Keratinocyte (primary cell): ENCODE results near the gene NCOA3. TPM values are rescaled to one million over a fixed set of nuclear protein-coding genes. Genes with fewer than 3 reads are reported as not detected.

ENCODE experiments used
- DNase-seq: peaks from one replicate; pipeline ENCODE4 v3.0.0-alpha.2; 2011; ENCODE audit warnings: low read depth, missing footprints, low spot score
- FAIRE-seq: peaks from 2 replicates; lab custom pipeline; 2011; peaks lifted over from hg19 to GRCh38; lab: Jason Lieb, UNC
- H2AFZ ChIP-seq: 2 replicates; pipeline ENCODE4 v1.6.0; 2012; ENCODE audit warnings: low read length, control low read depth, inconsistent platforms; ENCODE audit not compliant: control insufficient read depth
- H3K27ac ChIP-seq: 2 replicates; pipeline ENCODE4 v1.5.1; 2011; ENCODE audit warnings: low read length; ENCODE audit not compliant: control insufficient read depth, insufficient read depth
- H3K27me3 ChIP-seq: 3 replicates; pipeline ENCODE4 v1.6.0; 2011; ENCODE audit warnings: low read length; ENCODE audit not compliant: control insufficient read depth, insufficient read depth; ENCODE audit errors: extremely low read depth
- H3K36me3 ChIP-seq, 2 experiments: 2 replicates in 1 of 2; 3 replicates in 1 of 2; pipeline ENCODE4 v1.5.1; 2011; ENCODE audit warnings: low read length in 2 of 2, mild to moderate bottlenecking in 1 of 2; ENCODE audit not compliant: control insufficient read depth in 2 of 2, insufficient read depth in 2 of 2; ENCODE audit errors: extremely low read depth in 1 of 2
- H3K4me1 ChIP-seq: 3 replicates; pipeline ENCODE4 v1.5.1; 2011; ENCODE audit warnings: low read length; ENCODE audit not compliant: control insufficient read depth, insufficient read depth; ENCODE audit errors: extremely low read depth
- H3K4me2 ChIP-seq: 3 replicates; pipeline ENCODE4 v1.6.0; 2011; ENCODE audit warnings: low read depth, low read length; ENCODE audit not compliant: control insufficient read depth, insufficient read depth; ENCODE audit errors: extremely low read depth
- H3K4me3 ChIP-seq, 3 experiments: fragments of 200-600 bp in 1 of 3; sonication (generic) in 1 of 3; 2 replicates in 2 of 3; 3 replicates in 1 of 3; pipeline ENCODE4 v1.5.1; 2011 to 2016; ENCODE audit warnings: low read length in 3 of 3, mild to moderate bottlenecking in 3 of 3, control low read depth in 2 of 3, inconsistent platforms in 1 of 3, low read depth in 1 of 3, mixed read lengths in 1 of 3, mixed run types in 1 of 3, moderate library complexity in 1 of 3; ENCODE audit not compliant: control insufficient read depth in 2 of 3, insufficient read depth in 2 of 3; ENCODE audit errors: extremely low read depth in 1 of 3
- H3K79me2 ChIP-seq: 2 replicates; pipeline ENCODE4 v1.6.0; 2012; ENCODE audit warnings: low read length; ENCODE audit not compliant: control insufficient read depth, insufficient read depth
- H3K9ac ChIP-seq: 3 replicates; pipeline ENCODE4 v1.6.0; 2011; ENCODE audit warnings: low read length; ENCODE audit not compliant: control insufficient read depth, insufficient read depth; ENCODE audit errors: extremely low read depth
- H3K9me1 ChIP-seq: 3 replicates; pipeline ENCODE4 v1.6.0; 2011; ENCODE audit warnings: low read length; ENCODE audit not compliant: control insufficient read depth, insufficient read depth; ENCODE audit errors: extremely low read depth
- H3K9me3 ChIP-seq: 2 replicates; pipeline ENCODE4 v1.5.1; 2012; ENCODE audit warnings: low read depth, low read length; ENCODE audit not compliant: control insufficient read depth
- H4K20me1 ChIP-seq: 3 replicates; pipeline ENCODE4 v1.6.0; 2011; ENCODE audit warnings: low read length; ENCODE audit not compliant: control insufficient read depth, insufficient read depth; ENCODE audit errors: extremely low read depth
- EZH2 ChIP-seq: IDR thresholded peaks from one replicate; pipeline ENCODE4 v1.6.1; 2012; ENCODE audit warnings: inconsistent platforms, mild to moderate bottlenecking, low read length, moderate library complexity
- dilution Hi-C: fragments of 300-500 bp; cut with MboI; formaldehyde crosslinking; loops from one replicate; pipeline ENCODE4 v1.7.0; 2020; ENCODE audit warnings: low sequenced_read_pairs; ENCODE audit not compliant: extremely low pct_ligation_motif_present
- polyA plus RNA-seq, 5 experiments: library from polyadenylated mRNA; depleted of rRNA in 3 of 5; stranded (reverse) in 3 of 5; stranded (forward) in 1 of 5; unstranded in 1 of 5; fragments of >200 nt; gene quantifications; 1 replicate in 1 of 5; 2 replicates in 3 of 5; 3 replicates in 1 of 5; pipeline versions ENCODE4 v1.2.1 to v1.2.3, GENCODE V29; 2011 to 2012; ENCODE audit warnings: missing spikeins in 2 of 5, low read depth in 1 of 5, low replicate concordance in 1 of 5
- TF ChIP-seq, protein P1 (sequence below), 3 experiments: IDR thresholded peaks in 1 of 3; conservative IDR thresholded peaks in 1 of 3; optimal IDR thresholded peaks in 1 of 3; 2 replicates in 2 of 3; 3 replicates in 1 of 3; pipeline versions ENCODE3 to v1.5.1; 2011; ENCODE audit warnings: low read length in 3 of 3, mild to moderate bottlenecking in 3 of 3, moderate library complexity in 2 of 3, control low read depth in 1 of 3, inconsistent platforms in 1 of 3; ENCODE audit not compliant: insufficient read depth in 2 of 3; ENCODE audit errors: extremely low read depth in 1 of 3

The NCOA3 gene
- polyA plus RNA-seq, 1 donor (not counting 4 experiments of a cell fraction or from before 2014, with no cell fraction given) = 25.8 TPM

- Histone ChIP-seq H3K27ac (no peak overlapping the region), H3K9me3 (no peaks in the 10 kb centered on the region), H3K27me3 (no peaks in the 10 kb centered on the region), H3K9ac (no peak overlapping the region), H3K4me1 (peaks cover 6% of the 10 kb centered on the region), H3K79me2 (peaks cover 1% of the 10 kb centered on the region), H3K36me3 (peaks cover 8 to 23% of the 10 kb centered on the region in 2 experiments), H3K4me2 (no peak overlapping the region), H3K4me3 (no peak overlapping the region), H3K9me1 (no peaks in the 10 kb centered on the region), H2AFZ (no peak overlapping the region), H4K20me1 (no peaks in the 10 kb centered on the region)
- TF ChIP-seq EZH2 = no peak
- TF ChIP-seq, protein P1, sequence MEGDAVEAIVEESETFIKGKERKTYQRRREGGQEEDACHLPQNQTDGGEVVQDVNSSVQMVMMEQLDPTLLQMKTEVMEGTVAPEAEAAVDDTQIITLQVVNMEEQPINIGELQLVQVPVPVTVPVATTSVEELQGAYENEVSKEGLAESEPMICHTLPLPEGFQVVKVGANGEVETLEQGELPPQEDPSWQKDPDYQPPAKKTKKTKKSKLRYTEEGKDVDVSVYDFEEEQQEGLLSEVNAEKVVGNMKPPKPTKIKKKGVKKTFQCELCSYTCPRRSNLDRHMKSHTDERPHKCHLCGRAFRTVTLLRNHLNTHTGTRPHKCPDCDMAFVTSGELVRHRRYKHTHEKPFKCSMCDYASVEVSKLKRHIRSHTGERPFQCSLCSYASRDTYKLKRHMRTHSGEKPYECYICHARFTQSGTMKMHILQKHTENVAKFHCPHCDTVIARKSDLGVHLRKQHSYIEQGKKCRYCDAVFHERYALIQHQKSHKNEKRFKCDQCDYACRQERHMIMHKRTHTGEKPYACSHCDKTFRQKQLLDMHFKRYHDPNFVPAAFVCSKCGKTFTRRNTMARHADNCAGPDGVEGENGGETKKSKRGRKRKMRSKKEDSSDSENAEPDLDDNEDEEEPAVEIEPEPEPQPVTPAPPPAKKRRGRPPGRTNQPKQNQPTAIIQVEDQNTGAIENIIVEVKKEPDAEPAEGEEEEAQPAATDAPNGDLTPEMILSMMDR (optimal IDR thresholded peaks at IDR 0.05 in 1 of 3, IDR thresholded peaks at IDR 0.05 in 1 of 3, conservative IDR thresholded peaks at IDR 0.05 in 1 of 3; ENCODE audit: extremely low read depth in 1 of 3, insufficient read depth in 2 of 3, low read length in 3 of 3) = no peak
- FAIRE-seq (no peak), DNase-seq (no peak)
- dilution Hi-C loops = no loop called here
These were observed 202.1 kb downstream of the NCOA3 start for GRCh38 chr20:47703748-47704147.

- Histone ChIP-seq H3K4me3 (no peak overlapping the region), H3K9ac (no peak overlapping the region), H3K9me1 (no peaks in the 10 kb centered on the region), H3K4me1 (peaks cover 6% of the 10 kb centered on the region), H3K36me3 (peaks cover 8 to 23% of the 10 kb centered on the region in 2 experiments), H4K20me1 (peaks cover 3% of the 10 kb centered on the region), H3K79me2 (peaks cover 4% of the 10 kb centered on the region), H3K9me3 (no peaks in the 10 kb centered on the region), H3K27ac (no peak overlapping the region), H3K4me2 (peak overlapping the region; percentile 9), H2AFZ (no peak overlapping the region), H3K27me3 (no peaks in the 10 kb centered on the region)
- no peak for DNase-seq
- TF ChIP-seq EZH2 = no peak
- TF ChIP-seq, protein P1 (optimal IDR thresholded peaks at IDR 0.05 in 1 of 3, IDR thresholded peaks at IDR 0.05 in 1 of 3, conservative IDR thresholded peaks at IDR 0.05 in 1 of 3; ENCODE audit: extremely low read depth in 1 of 3, insufficient read depth in 2 of 3, low read length in 3 of 3) = no peak
- FAIRE-seq = no peak
- dilution Hi-C loops = no loop called here
These were observed 203.2 kb downstream of the NCOA3 start for GRCh38 chr20:47704746-47705496.
